RWPE2 (cell line): ENCODE measurements around the gene TEX19.
"Not testable (repeated sequence)": the region's sequence is repeated elsewhere in the genome, so short reads cannot be mapped to it uniquely, and the experiment has no call there.

Experiments used
- ATAC-seq: fragments of 200-7000 bp; cut with Tn5 transposase; 3 replicates; pipeline ENCODE4 v1.9.1; 2021; ENCODE audit warnings: low read depth
- DNase-seq: peaks from one replicate; pipeline ENCODE4 v3.0.0-alpha.2; 2020; ENCODE audit warnings: low spot score
- H3K27ac ChIP-seq: fragments of 450-650 bp; 2 replicates; pipeline ENCODE4 v1.5.1; 2017; ENCODE audit warnings: mild to moderate bottlenecking; ENCODE audit not compliant: poor library complexity, severe bottlenecking
- H3K27me3 ChIP-seq: fragments of 250-450 bp; sonication (Bioruptor Pico); 2 replicates; pipeline ENCODE4 v1.5.1; 2021; ENCODE audit warnings: mild to moderate bottlenecking, moderate library complexity; ENCODE audit not compliant: insufficient read depth, poor library complexity, severe bottlenecking
- H3K36me3 ChIP-seq: fragments of 250-450 bp; sonication (Bioruptor Pico); 2 replicates; pipeline ENCODE4 v1.5.1; 2020; ENCODE audit warnings: low read depth, mild to moderate bottlenecking, moderate library complexity
- H3K4me1 ChIP-seq: fragments of 250-450 bp; sonication (Bioruptor Pico); 2 replicates; pipeline ENCODE4 v1.5.1; 2021; ENCODE audit warnings: mild to moderate bottlenecking, moderate library complexity; ENCODE audit not compliant: insufficient read depth, poor library complexity, severe bottlenecking
- H3K4me3 ChIP-seq: fragments of 250-450 bp; sonication (Bioruptor Pico); 2 replicates; pipeline ENCODE4 v1.5.1; 2021; ENCODE audit warnings: mild to moderate bottlenecking, moderate library complexity; ENCODE audit not compliant: severe bottlenecking
- H3K9me3 ChIP-seq: fragments of 250-450 bp; sonication (Bioruptor Pico); 2 replicates; pipeline ENCODE4 v1.5.1; 2021; ENCODE audit warnings: mild to moderate bottlenecking, moderate library complexity; ENCODE audit not compliant: severe bottlenecking
- TF ChIP-seq, protein P1 (sequence below): fragments of 450-650 bp; IDR thresholded peaks from one replicate; pipeline ENCODE4 v1.5.1; 2017; ENCODE audit warnings: mild to moderate bottlenecking, moderate library complexity; ENCODE audit not compliant: poor library complexity, severe bottlenecking

TEX19 gene

DNA sequence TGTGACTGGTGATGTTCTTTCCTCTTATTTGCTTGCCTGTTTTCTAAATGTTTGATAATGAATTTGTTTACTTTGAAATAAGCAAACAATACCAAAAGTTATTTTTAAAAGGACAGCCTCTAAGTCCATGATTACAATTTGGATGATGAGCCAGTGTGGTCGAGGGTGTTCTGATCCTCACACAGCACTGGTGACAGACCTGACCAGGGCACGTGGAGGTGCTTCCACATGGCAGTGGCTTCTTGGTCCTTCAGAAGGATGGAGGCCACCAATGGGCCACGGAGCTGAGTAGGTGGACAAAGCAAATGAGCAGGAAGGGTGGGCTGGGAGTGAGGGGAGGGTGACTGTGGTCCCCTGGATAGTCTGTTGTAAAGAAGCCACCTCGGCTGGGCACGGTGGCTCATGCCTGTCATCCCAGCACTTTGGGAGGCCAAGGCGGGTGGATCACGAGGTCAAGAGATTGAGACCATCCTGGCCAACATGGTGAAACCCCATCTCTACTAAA is 4.2 kb upstream of the TEX19 start:
- H3K4me1 ChIP-seq = peaks cover 11% of the 10 kb centered on the region

DNA sequence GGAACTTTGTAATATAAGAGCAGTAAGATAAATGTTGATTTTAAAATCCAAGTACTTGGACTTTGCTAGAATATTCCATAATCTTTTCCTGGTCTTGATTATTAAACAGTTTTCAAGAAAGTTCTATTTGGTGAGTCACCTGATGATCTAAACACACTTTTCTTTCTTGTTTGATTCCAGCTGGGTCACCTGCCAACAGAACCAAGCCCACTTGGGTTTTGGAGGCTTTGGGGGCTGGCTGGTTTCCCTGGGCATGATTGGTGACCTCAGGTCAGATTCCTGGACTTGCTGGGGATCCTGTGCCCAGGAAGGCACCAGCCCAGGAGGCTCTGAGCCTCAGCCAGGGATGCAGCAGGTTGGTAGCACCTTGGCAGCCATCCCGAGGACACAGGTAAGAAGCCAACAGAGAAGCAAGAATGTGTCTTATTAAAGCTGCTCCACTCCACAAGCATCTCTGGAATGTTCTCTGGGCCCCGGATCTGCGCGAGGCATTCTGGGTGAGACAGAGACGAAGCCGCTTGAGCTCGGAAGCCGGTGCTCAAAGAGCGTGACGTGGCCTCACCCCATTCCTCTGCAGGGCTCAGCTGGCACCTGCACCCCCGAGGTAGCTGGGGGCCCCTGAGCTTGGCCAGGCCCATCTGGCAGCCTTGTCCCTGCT is 3.1 kb upstream of the TEX19 start:
- no peaks in the 10 kb centered on the region for H3K36me3 ChIP-seq
- no peak overlapping the region for H3K4me3 ChIP-seq
- no peaks in the 10 kb centered on the region for H3K27me3 ChIP-seq
- ATAC-seq = peak; percentile 73
- H3K4me1 ChIP-seq = peaks cover 11% of the 10 kb centered on the region
- no peaks in the 10 kb centered on the region for H3K9me3 ChIP-seq
- peak overlapping the region; percentile 27 for H3K27ac ChIP-seq
- DNase-seq = peak; percentile 83
- TF ChIP-seq, protein P1, sequence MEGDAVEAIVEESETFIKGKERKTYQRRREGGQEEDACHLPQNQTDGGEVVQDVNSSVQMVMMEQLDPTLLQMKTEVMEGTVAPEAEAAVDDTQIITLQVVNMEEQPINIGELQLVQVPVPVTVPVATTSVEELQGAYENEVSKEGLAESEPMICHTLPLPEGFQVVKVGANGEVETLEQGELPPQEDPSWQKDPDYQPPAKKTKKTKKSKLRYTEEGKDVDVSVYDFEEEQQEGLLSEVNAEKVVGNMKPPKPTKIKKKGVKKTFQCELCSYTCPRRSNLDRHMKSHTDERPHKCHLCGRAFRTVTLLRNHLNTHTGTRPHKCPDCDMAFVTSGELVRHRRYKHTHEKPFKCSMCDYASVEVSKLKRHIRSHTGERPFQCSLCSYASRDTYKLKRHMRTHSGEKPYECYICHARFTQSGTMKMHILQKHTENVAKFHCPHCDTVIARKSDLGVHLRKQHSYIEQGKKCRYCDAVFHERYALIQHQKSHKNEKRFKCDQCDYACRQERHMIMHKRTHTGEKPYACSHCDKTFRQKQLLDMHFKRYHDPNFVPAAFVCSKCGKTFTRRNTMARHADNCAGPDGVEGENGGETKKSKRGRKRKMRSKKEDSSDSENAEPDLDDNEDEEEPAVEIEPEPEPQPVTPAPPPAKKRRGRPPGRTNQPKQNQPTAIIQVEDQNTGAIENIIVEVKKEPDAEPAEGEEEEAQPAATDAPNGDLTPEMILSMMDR = no peak

More for the DNA sequence above, 4.2 kb upstream of the TEX19 start:
- no peaks in the 10 kb centered on the region for H3K36me3 ChIP-seq
- no peak overlapping the region for H3K4me3 ChIP-seq
- H3K27me3 ChIP-seq = no peaks in the 10 kb centered on the region
- H3K9me3 ChIP-seq = no peaks in the 10 kb centered on the region
- TF ChIP-seq, protein P1 = no peak
- DNase-seq (no peak), ATAC-seq (no peak)
- H3K27ac ChIP-seq = no peak overlapping the region

DNA sequence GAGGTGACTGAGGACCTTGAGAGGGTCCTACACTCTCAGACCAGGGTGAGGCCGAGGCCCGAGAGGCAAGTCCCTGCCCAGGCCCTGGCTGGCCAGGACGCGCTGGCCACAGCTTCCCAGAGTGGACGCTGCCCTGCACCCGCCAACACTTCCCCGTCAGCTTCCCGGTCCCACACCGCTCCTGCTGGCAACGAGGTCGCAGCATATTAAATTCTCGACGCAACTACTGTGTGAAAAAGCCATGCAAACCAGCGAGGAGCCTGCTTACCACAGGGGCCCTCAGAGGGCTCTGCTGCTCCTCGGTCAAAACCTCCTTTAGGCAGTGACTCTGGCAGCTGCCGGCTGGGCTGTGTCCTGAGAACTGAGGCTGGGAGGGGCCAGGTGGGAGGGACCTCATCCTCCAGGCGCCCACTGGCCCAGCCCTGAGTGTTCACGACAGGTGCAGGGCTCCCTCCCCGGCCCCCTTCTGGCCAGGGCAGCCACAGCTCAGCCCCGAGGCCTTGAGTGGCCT is 2.1 kb upstream of the TEX19 start:
- DNase-seq = no peak
- Histone ChIP-seq H3K4me1 (peaks cover 11% of the 10 kb centered on the region), H3K4me3 (no peak overlapping the region), H3K27me3 (no peaks in the 10 kb centered on the region), H3K36me3 (no peaks in the 10 kb centered on the region), H3K27ac (peak overlapping the region; percentile 27), H3K9me3 (no peaks in the 10 kb centered on the region)
- TF ChIP-seq, protein P1 = no peak
- no peak for ATAC-seq

DNA sequence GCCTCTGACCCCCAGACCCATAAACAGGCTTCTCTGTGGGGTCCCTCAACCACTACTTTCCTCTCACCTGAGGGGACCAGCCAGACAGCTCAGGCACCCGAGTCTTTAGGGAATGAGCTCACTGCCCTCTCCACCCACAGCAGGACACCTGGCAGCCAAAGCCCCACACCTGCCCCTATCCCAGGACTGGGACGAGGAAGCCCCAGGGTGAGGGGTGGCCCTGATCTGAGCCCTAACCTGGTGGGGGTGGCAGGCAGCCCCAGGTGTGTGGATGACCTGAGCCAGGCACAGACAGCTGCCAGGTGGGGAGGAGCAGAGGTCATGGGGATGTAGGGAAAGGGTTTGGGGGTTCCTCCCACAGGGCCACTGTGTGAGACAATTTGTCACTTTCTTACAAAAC is 1.7 kb upstream of the TEX19 start:
- Histone ChIP-seq H3K4me1 (peaks cover 11% of the 10 kb centered on the region), H3K27ac (no peak overlapping the region), H3K36me3 (no peaks in the 10 kb centered on the region), H3K9me3 (no peaks in the 10 kb centered on the region), H3K4me3 (no peak overlapping the region), H3K27me3 (no peaks in the 10 kb centered on the region)
- ATAC-seq (no peak), DNase-seq (no peak)
- TF ChIP-seq, protein P1 = no peak

DNA sequence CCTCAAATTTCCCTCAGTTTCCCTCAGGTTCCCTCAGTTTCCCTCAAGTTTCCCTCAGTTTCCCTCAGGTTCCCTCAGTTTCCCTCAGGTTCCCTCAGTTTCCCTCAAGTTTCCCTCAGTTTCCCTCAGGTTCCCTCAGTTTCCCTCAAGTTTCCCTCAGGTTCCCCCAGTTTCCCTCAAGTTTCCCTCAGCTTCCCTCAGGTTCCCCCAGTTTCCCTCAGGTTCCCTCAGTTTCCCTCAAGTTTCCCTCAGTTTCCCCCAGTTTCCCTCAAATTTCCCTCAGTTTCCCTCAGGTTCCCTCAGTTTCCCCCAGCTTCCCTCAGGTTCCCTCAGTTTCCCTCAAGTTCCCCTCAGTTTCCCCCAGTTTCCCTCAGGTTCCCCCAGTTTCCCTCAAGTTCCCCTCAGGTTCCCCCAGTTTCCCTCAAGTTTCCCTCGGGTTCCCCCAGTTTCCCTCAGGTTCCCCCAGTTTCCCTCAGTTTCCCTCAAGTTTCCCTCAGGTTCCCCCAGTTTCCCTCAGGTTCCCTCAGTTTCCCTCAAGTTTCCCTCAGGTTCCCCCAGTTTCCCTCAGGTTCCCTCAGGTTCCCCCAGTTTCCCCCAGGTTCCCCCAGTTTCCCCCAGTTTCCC is 516 bp downstream of the TEX19 start:
- H3K36me3 ChIP-seq = not testable (repeated sequence)

More for the DNA sequence above, 516 bp downstream of the TEX19 start:
- not testable (repeated sequence) for DNase-seq, H3K27ac ChIP-seq, ATAC-seq, H3K27me3 ChIP-seq, H3K9me3 ChIP-seq, H3K4me3 ChIP-seq
- peaks cover 11% of the 10 kb centered on the region for H3K4me1 ChIP-seq
